ENCODE results near the gene B4GALNT3. TPM values are rescaled to one million over a fixed set of nuclear protein-coding genes. Genes with fewer than 3 reads are reported as not detected.

B4GALNT3 gene
- total RNA-seq, 2 donors from 2014 or later, result 1.3 to 3.7 TPM

- Mint-ChIP-seq H3K4me3 (peak overlapping the region; percentile 76), H3K27ac (no peak overlapping the region), H3K27me3 (ENCODE audit: low read depth) (peaks cover 70% of the 10 kb centered on the region), H3K36me3 (ENCODE audit: insufficient read depth in 2 of 2) (peaks cover 0 to 3% of the 10 kb centered on the region in 2 donors), H3K4me1 (ENCODE audit: low read depth) (peaks cover 21% of the 10 kb centered on the region), H3K9me3 (no peaks in the 10 kb centered on the region)
- ATAC-seq (replicated peaks in 1 of 2), result no peak
- no peak for DNase-seq
Measured at GRCh38 chr12:459050-459429, 699 bp upstream of the B4GALNT3 start.

- Mint-ChIP-seq H3K4me3 (peak overlapping the region; percentile 79 to 90), H3K9me3 (no peaks in the 10 kb centered on the region), H3K4me1 (ENCODE audit: low read depth) (peaks cover 21% of the 10 kb centered on the region), H3K36me3 (ENCODE audit: insufficient read depth in 2 of 2) (peaks cover 0 to 3% of the 10 kb centered on the region in 2 donors), H3K27ac (no peak overlapping the region), H3K27me3 (ENCODE audit: low read depth) (peaks cover 59% of the 10 kb centered on the region)
- peak; percentile 56 to 58 for DNase-seq
- peak; percentile 79 to 80 for ATAC-seq (replicated peaks in 1 of 2)
Measured at GRCh38 chr12:460261-461230, 807 bp downstream of the B4GALNT3 start.

- no peak for ATAC-seq (replicated peaks in 1 of 2)
- H3K36me3 Mint-ChIP-seq (ENCODE audit: insufficient read depth in 2 of 2), result peaks cover 0 to 3% of the 10 kb centered on the region in 2 donors
- peaks cover 21% of the 10 kb centered on the region for H3K4me1 Mint-ChIP-seq (ENCODE audit: low read depth)
- no peak overlapping the region for H3K27ac Mint-ChIP-seq
- peak overlapping the region; percentile 79 to 90 for H3K4me3 Mint-ChIP-seq
- H3K9me3 Mint-ChIP-seq, result no peaks in the 10 kb centered on the region
- no peak for DNase-seq
- H3K27me3 Mint-ChIP-seq (ENCODE audit: low read depth), result peaks cover 50% of the 10 kb centered on the region
Measured at GRCh38 chr12:461425-461824, 1.7 kb downstream of the B4GALNT3 start.

- H3K27ac Mint-ChIP-seq, result no peak overlapping the region
- peaks cover 0 to 3% of the 10 kb centered on the region in 2 donors for H3K36me3 Mint-ChIP-seq (ENCODE audit: insufficient read depth in 2 of 2)
- peaks cover 12% of the 10 kb centered on the region for H3K4me1 Mint-ChIP-seq (ENCODE audit: low read depth)
- H3K27me3 Mint-ChIP-seq (ENCODE audit: low read depth), result peaks cover 36% of the 10 kb centered on the region
- DNase-seq (no peak), ATAC-seq (replicated peaks in 1 of 2) (no peak)
- H3K4me3 Mint-ChIP-seq, result no peak overlapping the region
- H3K9me3 Mint-ChIP-seq, result no peaks in the 10 kb centered on the region
Measured at GRCh38 chr12:462936-463705, 3.4 kb downstream of the B4GALNT3 start.

- H3K27me3 Mint-ChIP-seq (ENCODE audit: low read depth), result peaks cover 25% of the 10 kb centered on the region
- no peak for DNase-seq
- H3K27ac Mint-ChIP-seq, result no peak overlapping the region
- H3K36me3 Mint-ChIP-seq (ENCODE audit: insufficient read depth in 2 of 2), result peaks cover 0 to 3% of the 10 kb centered on the region in 2 donors
- ATAC-seq (replicated peaks in 1 of 2), result no peak
- no peak overlapping the region for H3K4me3 Mint-ChIP-seq
- no peaks in the 10 kb centered on the region for H3K9me3 Mint-ChIP-seq
- H3K4me1 Mint-ChIP-seq (ENCODE audit: low read depth), result peaks cover 13% of the 10 kb centered on the region
Measured at GRCh38 chr12:464484-465267, 4.9 kb downstream of the B4GALNT3 start.

GRCh38 chr12:466039-466438, 6.3 kb downstream of the B4GALNT3 start:
- peaks cover 0 to under 1% of the 10 kb centered on the region in 2 donors for H3K36me3 Mint-ChIP-seq (ENCODE audit: insufficient read depth in 2 of 2)
- H3K4me1 Mint-ChIP-seq (ENCODE audit: low read depth), result peaks cover 10% of the 10 kb centered on the region
- DNase-seq (no peak), ATAC-seq (replicated peaks in 1 of 2) (no peak)
- no peaks in the 10 kb centered on the region for H3K9me3 Mint-ChIP-seq
- H3K4me3 Mint-ChIP-seq, result no peak overlapping the region
- H3K27ac Mint-ChIP-seq, result no peak overlapping the region
- peaks cover 21% of the 10 kb centered on the region for H3K27me3 Mint-ChIP-seq (ENCODE audit: low read depth)

- no peak for ATAC-seq (replicated peaks in 1 of 2)
- H3K36me3 Mint-ChIP-seq (ENCODE audit: insufficient read depth in 2 of 2), result no peaks in the 10 kb centered on the region
- H3K4me1 Mint-ChIP-seq (ENCODE audit: low read depth), result peaks cover 8% of the 10 kb centered on the region
- no peak overlapping the region for H3K27ac Mint-ChIP-seq
- peaks cover 14% of the 10 kb centered on the region for H3K27me3 Mint-ChIP-seq (ENCODE audit: low read depth)
- H3K9me3 Mint-ChIP-seq, result no peaks in the 10 kb centered on the region
- DNase-seq, result no peak
- H3K4me3 Mint-ChIP-seq, result no peak overlapping the region
Measured at GRCh38 chr12:466762-467161, 7.0 kb downstream of the B4GALNT3 start.

- H3K27me3 Mint-ChIP-seq (ENCODE audit: low read depth), result peaks cover 8% of the 10 kb centered on the region
- no peak for ATAC-seq (replicated peaks in 1 of 2)
- no peak overlapping the region for H3K27ac Mint-ChIP-seq
- peaks cover 8% of the 10 kb centered on the region for H3K4me1 Mint-ChIP-seq (ENCODE audit: low read depth)
- no peak overlapping the region for H3K4me3 Mint-ChIP-seq
- no peaks in the 10 kb centered on the region for H3K36me3 Mint-ChIP-seq (ENCODE audit: insufficient read depth in 2 of 2)
- no peaks in the 10 kb centered on the region for H3K9me3 Mint-ChIP-seq
- DNase-seq, result no peak
Measured at GRCh38 chr12:467591-467990, 7.9 kb downstream of the B4GALNT3 start.

GRCh38 chr12:468671-469389, 9.1 kb downstream of the B4GALNT3 start:
- Mint-ChIP-seq H3K4me3 (no peak overlapping the region), H3K27me3 (ENCODE audit: low read depth) (peaks cover 11% of the 10 kb centered on the region), H3K4me1 (ENCODE audit: low read depth) (peaks cover 8% of the 10 kb centered on the region), H3K36me3 (ENCODE audit: insufficient read depth in 2 of 2) (no peaks in the 10 kb centered on the region), H3K9me3 (no peaks in the 10 kb centered on the region), H3K27ac (no peak overlapping the region)
- ATAC-seq (replicated peaks in 1 of 2), result no peak
- DNase-seq, result no peak

GRCh38 chr12:470133-470532, 10.4 kb downstream of the B4GALNT3 start:
- ATAC-seq (replicated peaks in 1 of 2) (no peak), DNase-seq (no peak)
- Mint-ChIP-seq H3K27me3 (ENCODE audit: low read depth) (peaks cover 19% of the 10 kb centered on the region), H3K27ac (no peak overlapping the region), H3K9me3 (no peaks in the 10 kb centered on the region), H3K36me3 (ENCODE audit: insufficient read depth in 2 of 2) (no peaks in the 10 kb centered on the region), H3K4me3 (no peak overlapping the region), H3K4me1 (ENCODE audit: low read depth) (peaks cover 8% of the 10 kb centered on the region)

GRCh38 chr12:473198-473597, 13.5 kb downstream of the B4GALNT3 start:
- Mint-ChIP-seq H3K27me3 (ENCODE audit: low read depth) (peaks cover 25% of the 10 kb centered on the region), H3K4me1 (ENCODE audit: low read depth) (peaks cover 7% of the 10 kb centered on the region), H3K4me3 (no peak overlapping the region), H3K36me3 (ENCODE audit: insufficient read depth in 2 of 2) (no peaks in the 10 kb centered on the region), H3K27ac (no peak overlapping the region), H3K9me3 (no peaks in the 10 kb centered on the region)
- ATAC-seq (replicated peaks in 1 of 2) (no peak), DNase-seq (no peak)

- Mint-ChIP-seq H3K4me3 (no peak overlapping the region), H3K27ac (no peak overlapping the region), H3K27me3 (ENCODE audit: low read depth) (peaks cover 25% of the 10 kb centered on the region), H3K4me1 (ENCODE audit: low read depth) (no peaks in the 10 kb centered on the region), H3K9me3 (no peaks in the 10 kb centered on the region), H3K36me3 (ENCODE audit: insufficient read depth in 2 of 2) (no peaks in the 10 kb centered on the region)
- DNase-seq (no peak), ATAC-seq (replicated peaks in 1 of 2) (no peak)
Measured at GRCh38 chr12:473863-474577, 14.3 kb downstream of the B4GALNT3 start.

Measured in activated T-cell treated with anti-CD3 and anti-CD28 coated beads, Interleukin-2, amount 50 U/mL, for 72 hours (primary cell).